Esophagus muscularis mucosa (tissue), 4 donors: ENCODE data around the gene SLC13A3. TPM values are rescaled to one million over a fixed set of nuclear protein-coding genes. Genes with fewer than 3 reads are reported as not detected.

Experiments used
- DNase-seq: peaks from one replicate; pipeline ENCODE4 v3.0.0-alpha.2; 2017; ENCODE audit errors: extremely low spot score
- H3K27ac ChIP-seq, 4 donors: fragments of 200-600 bp; sonication (generic); replicated peaks in 1 of 4; 1 replicate in 3 of 4; 2 replicates in 1 of 4; pipeline ENCODE4 v1.5.1; 2016 to 2019; ENCODE audit warnings: mild to moderate bottlenecking in 1 of 4
- H3K27me3 ChIP-seq, 4 donors: fragments of 200-600 bp; sonication (generic); one replicate each; pipeline versions ENCODE4 v1.5.1 to v1.6.0; 2016 to 2019
- H3K36me3 ChIP-seq, 4 donors: fragments of 200-600 bp; sonication (generic); one replicate each; pipeline ENCODE4 v1.5.1; 2016 to 2019
- H3K4me1 ChIP-seq, 4 donors: fragments of 200-600 bp; sonication (generic); one replicate each; pipeline ENCODE4 v1.5.1; 2016 to 2019
- H3K4me3 ChIP-seq, 4 donors: fragments of 200-600 bp; sonication (generic); 1 replicate in 2 of 4; 2 replicates in 2 of 4; pipeline ENCODE4 v1.5.1; 2016 to 2019; ENCODE audit warnings: mild to moderate bottlenecking in 4 of 4, moderate library complexity in 1 of 4
- H3K9me3 ChIP-seq, 4 donors: fragments of 200-600 bp; sonication (generic); 1 replicate in 3 of 4; 2 replicates in 1 of 4; pipeline ENCODE4 v1.5.1; 2016 to 2019
- CTCF ChIP-seq, 3 experiments: fragments of 200-600 bp in 2 of 3; fragments of 450-650 bp in 1 of 3; sonication (generic) in 2 of 3; IDR thresholded peaks; one replicate each; pipeline ENCODE4 v1.5.1; 2017 to 2019; ENCODE audit warnings: antibody characterized with exemption in 3 of 3, mild to moderate bottlenecking in 2 of 3, moderate library complexity in 1 of 3
- EP300 ChIP-seq: sonication (generic); formaldehyde crosslinking; IDR thresholded peaks from one replicate; pipeline ENCODE4 v1.6.1; 2017; ENCODE audit warnings: antibody characterized with exemption
- POLR2A ChIP-seq: fragments of 450-650 bp; IDR thresholded peaks from one replicate; pipeline ENCODE4 v1.6.1; 2017; ENCODE audit warnings: antibody characterized with exemption, moderate library complexity, mild to moderate bottlenecking, low read depth
- POLR2AphosphoS5 ChIP-seq, 2 donors: sonication (generic); formaldehyde crosslinking; IDR thresholded peaks; one replicate each; pipeline ENCODE4 v1.6.1; 2017; ENCODE audit warnings: antibody characterized with exemption in 2 of 2
- WGBS: methylation state at CpG from one replicate; pipeline ENCODE4 v1.1.5; 2018; 5-methylcytosine and 5-hydroxymethylcytosine counted together
- intact Hi-C: fragments of 100-400 bp; cut with DNase I; formaldehyde crosslinking; loops from one replicate; pipeline ENCODE4 v1.15.1; 2023
- total RNA-seq, 4 donors: library from RNA; depleted of rRNA; stranded (reverse); fragments of >200 nt; gene quantifications; one replicate each; pipeline versions ENCODE4 v1.1.0 to v1.2.1, GENCODE V29; 2016

Gene SLC13A3
- total RNA-seq, 4 donors from 2014 or later: 0.42 to 0.66 (median 0.61) TPM

GRCh38 chr20:46649965-46650542 is 1.2 kb downstream of the SLC13A3 start:
- peaks cover 0 to 10% (median 7%) of the 10 kb centered on the region in 4 donors for H3K4me1 ChIP-seq
- H3K36me3 ChIP-seq: no peaks in the 10 kb centered on the region
- intact Hi-C loops: no loop called here
- TF ChIP-seq CTCF (IDR thresholded peaks at IDR 0.05): no peak
- TF ChIP-seq POLR2AphosphoS5 (IDR thresholded peaks at IDR 0.05): no peak
- no peak for TF ChIP-seq POLR2A
- TF ChIP-seq EP300: no peak
- no peak for DNase-seq
- no peak overlapping the region for H3K27ac ChIP-seq
- no peak overlapping the region for H3K4me3 ChIP-seq
- H3K9me3 ChIP-seq: no peaks in the 10 kb centered on the region
- 94% methylated on average over 9 of the region's 9 CpGs for WGBS
- H3K27me3 ChIP-seq: peaks cover 0 to 33% (median 1%) of the 10 kb centered on the region in 4 donors

- Histone ChIP-seq H3K27ac (no peak overlapping the region), H3K4me3 (no peak overlapping the region), H3K36me3 (no peaks in the 10 kb centered on the region), H3K27me3 (peaks cover 0 to 32% (median 1%) of the 10 kb centered on the region in 4 donors), H3K4me1 (peaks cover 0 to 10% (median 7%) of the 10 kb centered on the region in 4 donors), H3K9me3 (no peaks in the 10 kb centered on the region)
- 66% methylated on average over 3 of the region's 3 CpGs for WGBS
- intact Hi-C loops: no loop called here
- no peak for TF ChIP-seq EP300
- no peak for TF ChIP-seq POLR2A
- TF ChIP-seq POLR2AphosphoS5 (IDR thresholded peaks at IDR 0.05): no peak
- no peak for TF ChIP-seq CTCF (IDR thresholded peaks at IDR 0.05)
- no peak for DNase-seq
Observed at GRCh38 chr20:46649650-46649949, 1.7 kb downstream of the SLC13A3 start.

- peaks cover 0 to 27% (median 1%) of the 10 kb centered on the region in 4 donors for H3K27me3 ChIP-seq
- no peak overlapping the region for H3K4me3 ChIP-seq
- WGBS: 83% methylated on average over 8 of the region's 8 CpGs
- H3K9me3 ChIP-seq: no peaks in the 10 kb centered on the region
- no peak for DNase-seq
- TF ChIP-seq EP300: no peak
- no peak for TF ChIP-seq CTCF (IDR thresholded peaks at IDR 0.05)
- no peak for TF ChIP-seq POLR2A
- TF ChIP-seq POLR2AphosphoS5 (IDR thresholded peaks at IDR 0.05): no peak
- intact Hi-C loops: no loop called here
- peaks cover 0 to 10% (median 7%) of the 10 kb centered on the region in 4 donors for H3K4me1 ChIP-seq
- no peak overlapping the region for H3K27ac ChIP-seq
- H3K36me3 ChIP-seq: no peaks in the 10 kb centered on the region
Observed at GRCh38 chr20:46648903-46649649, 2.2 kb downstream of the SLC13A3 start.

GRCh38 chr20:46647469-46647868 is 3.8 kb downstream of the SLC13A3 start:
- Histone ChIP-seq H3K27me3 (peaks cover 0 to 21% (median 1%) of the 10 kb centered on the region in 4 donors), H3K4me3 (no peak overlapping the region), H3K4me1 (peaks cover 0 to 10% (median 7%) of the 10 kb centered on the region in 4 donors), H3K36me3 (no peaks in the 10 kb centered on the region), H3K27ac (no peak overlapping the region), H3K9me3 (no peaks in the 10 kb centered on the region)
- intact Hi-C loops: no loop called here
- DNase-seq: no peak
- TF ChIP-seq POLR2A (no peak), POLR2AphosphoS5 (IDR thresholded peaks at IDR 0.05) (no peak)
- 42% methylated on average over 4 of the region's 4 CpGs for WGBS

- Histone ChIP-seq H3K4me3 (no peak overlapping the region), H3K36me3 (no peaks in the 10 kb centered on the region), H3K27me3 (peaks cover 0 to 14% (median 1%) of the 10 kb centered on the region in 4 donors), H3K4me1 (peaks cover 0 to 10% (median 7%) of the 10 kb centered on the region in 4 donors), H3K27ac (no peak overlapping the region), H3K9me3 (no peaks in the 10 kb centered on the region)
- TF ChIP-seq POLR2A: no peak
- TF ChIP-seq EP300: no peak
- TF ChIP-seq POLR2AphosphoS5 (IDR thresholded peaks at IDR 0.05): no peak
- no peak for TF ChIP-seq CTCF (IDR thresholded peaks at IDR 0.05)
- intact Hi-C loops: no loop called here
- 85% methylated on average over 3 of the region's 3 CpGs for WGBS
- no peak for DNase-seq
Observed at GRCh38 chr20:46646659-46647380, 4.4 kb downstream of the SLC13A3 start.
